22Rv1 (cell line): ENCODE measurements around the gene ABCG2.

Experiments used
- ZFX ChIP-seq: fragments of 450-650 bp; IDR thresholded peaks from 2 replicates; pipeline ENCODE4 v1.6.1; 2017; ENCODE audit warnings: antibody characterized with exemption, borderline replicate concordance
- TF ChIP-seq, protein P1 (sequence below): fragments of 450-650 bp; IDR thresholded peaks from 2 replicates; pipeline ENCODE4 v1.5.1; 2017; ENCODE audit warnings: mild to moderate bottlenecking

DNA sequence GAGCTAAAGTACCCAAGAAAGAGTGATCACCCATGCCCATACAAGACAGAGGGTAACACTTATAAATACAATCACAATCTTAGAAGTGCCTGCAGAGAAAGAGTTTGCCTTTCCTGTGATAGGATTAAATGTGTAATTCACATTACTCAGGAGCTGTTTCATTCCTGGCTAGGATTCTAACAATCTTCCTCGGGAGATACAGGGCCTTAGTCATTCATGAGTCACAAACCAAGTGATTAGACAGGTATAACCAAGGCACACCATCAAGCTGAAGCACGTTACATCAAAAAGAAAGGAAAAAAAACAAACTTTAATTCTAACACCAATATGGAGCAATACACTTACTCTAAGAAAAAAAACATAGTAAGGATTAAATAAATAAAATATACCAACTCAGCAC is 14.9 kb downstream of the ABCG2 start:
- TF ChIP-seq, protein P1, sequence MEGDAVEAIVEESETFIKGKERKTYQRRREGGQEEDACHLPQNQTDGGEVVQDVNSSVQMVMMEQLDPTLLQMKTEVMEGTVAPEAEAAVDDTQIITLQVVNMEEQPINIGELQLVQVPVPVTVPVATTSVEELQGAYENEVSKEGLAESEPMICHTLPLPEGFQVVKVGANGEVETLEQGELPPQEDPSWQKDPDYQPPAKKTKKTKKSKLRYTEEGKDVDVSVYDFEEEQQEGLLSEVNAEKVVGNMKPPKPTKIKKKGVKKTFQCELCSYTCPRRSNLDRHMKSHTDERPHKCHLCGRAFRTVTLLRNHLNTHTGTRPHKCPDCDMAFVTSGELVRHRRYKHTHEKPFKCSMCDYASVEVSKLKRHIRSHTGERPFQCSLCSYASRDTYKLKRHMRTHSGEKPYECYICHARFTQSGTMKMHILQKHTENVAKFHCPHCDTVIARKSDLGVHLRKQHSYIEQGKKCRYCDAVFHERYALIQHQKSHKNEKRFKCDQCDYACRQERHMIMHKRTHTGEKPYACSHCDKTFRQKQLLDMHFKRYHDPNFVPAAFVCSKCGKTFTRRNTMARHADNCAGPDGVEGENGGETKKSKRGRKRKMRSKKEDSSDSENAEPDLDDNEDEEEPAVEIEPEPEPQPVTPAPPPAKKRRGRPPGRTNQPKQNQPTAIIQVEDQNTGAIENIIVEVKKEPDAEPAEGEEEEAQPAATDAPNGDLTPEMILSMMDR, result no peak
- TF ChIP-seq ZFX, result no peak
